Subcutaneous abdominal adipose tissue (tissue), 5 donors: ENCODE measurements around the gene TMED10.
"Not testable (repeated sequence)": the region's sequence is repeated elsewhere in the genome, so short reads cannot be mapped to it uniquely, and the experiment has no call there.

ENCODE experiments used
- H3K27ac ChIP-seq: one replicate; pipeline ENCODE4 v1.7.0; 2013; ENCODE audit warnings: low read depth, mild to moderate bottlenecking, inconsistent platforms, low read length, moderate library complexity
- H3K27me3 ChIP-seq, 5 donors: one replicate each; pipeline ENCODE4 v1.7.0; 2013; ENCODE audit warnings: low read length in 5 of 5, inconsistent platforms in 1 of 5; ENCODE audit not compliant: control insufficient read depth in 5 of 5, insufficient read depth in 4 of 5
- H3K36me3 ChIP-seq, 5 donors: one replicate each; pipeline ENCODE4 v1.7.0; 2013; ENCODE audit warnings: low read length in 5 of 5; ENCODE audit not compliant: control insufficient read depth in 5 of 5, insufficient read depth in 5 of 5
- H3K4me1 ChIP-seq, 5 donors: one replicate each; pipeline ENCODE4 v1.7.0; 2013; ENCODE audit warnings: low read length in 5 of 5, mild to moderate bottlenecking in 3 of 5, moderate library complexity in 1 of 5; ENCODE audit not compliant: control insufficient read depth in 5 of 5, insufficient read depth in 5 of 5
- H3K4me3 ChIP-seq, 5 donors: one replicate each; pipeline ENCODE4 v1.7.0; 2013; ENCODE audit warnings: low read length in 5 of 5, low read depth in 1 of 5
- H3K9ac ChIP-seq, 5 donors: one replicate each; pipeline ENCODE4 v1.7.0; 2013; ENCODE audit warnings: low read length in 5 of 5, mild to moderate bottlenecking in 4 of 5, moderate library complexity in 3 of 5
- H3K9me3 ChIP-seq, 5 donors: one replicate each; pipeline ENCODE4 v1.7.0; 2013; ENCODE audit warnings: low read length in 5 of 5; ENCODE audit not compliant: control insufficient read depth in 5 of 5
- donor health status: healthy.
- donor health status: healthy.
- donor health status: healthy.
- donor health status: healthy.
- donor health status: healthy.

TMED10 gene

DNA sequence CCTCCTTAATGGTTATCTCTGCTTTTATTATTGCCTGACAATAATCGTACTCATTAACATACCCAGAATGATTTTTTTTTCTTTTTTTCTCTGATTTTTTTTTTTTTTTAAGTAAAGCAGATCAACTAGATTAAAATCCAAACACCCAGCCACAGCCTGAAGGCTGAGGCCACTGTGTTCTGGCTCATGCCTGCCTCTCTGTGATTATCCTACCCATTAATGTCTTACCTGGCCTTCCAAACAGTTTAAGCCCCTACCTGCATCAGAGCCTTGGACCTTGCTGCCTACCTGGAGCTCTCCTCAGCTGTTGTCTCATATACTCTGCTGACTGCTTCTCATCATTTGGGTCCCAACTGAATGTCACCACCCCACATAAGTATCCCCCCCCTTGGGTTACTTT is 6.8 kb upstream of the TMED10 start:
- Histone ChIP-seq H3K9ac (peak overlapping the region in 1 of 5 donors; percentile 10), H3K36me3 (no peaks in the 10 kb centered on the region), H3K27me3 (no peaks in the 10 kb centered on the region), H3K9me3 (no peaks in the 10 kb centered on the region), H3K27ac (peak overlapping the region; percentile 63), H3K4me3 (no peak overlapping the region), H3K4me1 (peaks cover 2 to 43% (median 33%) of the 10 kb centered on the region in 5 donors)

DNA sequence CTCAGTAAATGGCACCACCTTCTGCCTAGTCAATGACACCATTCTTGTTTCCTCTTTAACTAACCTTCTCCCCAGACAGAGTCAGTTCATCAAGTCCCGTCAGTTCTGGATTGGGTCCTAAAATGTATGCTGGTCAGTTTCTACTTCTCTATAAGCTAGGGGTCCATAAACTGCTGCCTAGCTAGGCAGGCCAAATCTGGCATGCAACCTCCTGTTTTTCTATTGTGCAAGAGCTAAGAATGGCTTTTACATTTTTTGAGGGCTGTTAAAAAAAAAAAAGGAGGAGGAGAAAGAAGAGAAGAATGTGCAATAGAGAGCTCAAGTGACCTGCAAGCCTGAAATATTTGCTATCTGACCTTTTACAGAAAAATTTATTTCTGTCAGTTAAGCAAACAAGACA is 6.4 kb upstream of the TMED10 start:
- no peaks in the 10 kb centered on the region for H3K36me3 ChIP-seq
- H3K9me3 ChIP-seq: no peaks in the 10 kb centered on the region
- no peak overlapping the region for H3K4me3 ChIP-seq
- H3K4me1 ChIP-seq: peaks cover 1 to 43% (median 33%) of the 10 kb centered on the region in 5 donors
- H3K27ac ChIP-seq: peak overlapping the region; percentile 63
- no peaks in the 10 kb centered on the region for H3K27me3 ChIP-seq
- peak overlapping the region in 1 of 5 donors; percentile 10 for H3K9ac ChIP-seq

DNA sequence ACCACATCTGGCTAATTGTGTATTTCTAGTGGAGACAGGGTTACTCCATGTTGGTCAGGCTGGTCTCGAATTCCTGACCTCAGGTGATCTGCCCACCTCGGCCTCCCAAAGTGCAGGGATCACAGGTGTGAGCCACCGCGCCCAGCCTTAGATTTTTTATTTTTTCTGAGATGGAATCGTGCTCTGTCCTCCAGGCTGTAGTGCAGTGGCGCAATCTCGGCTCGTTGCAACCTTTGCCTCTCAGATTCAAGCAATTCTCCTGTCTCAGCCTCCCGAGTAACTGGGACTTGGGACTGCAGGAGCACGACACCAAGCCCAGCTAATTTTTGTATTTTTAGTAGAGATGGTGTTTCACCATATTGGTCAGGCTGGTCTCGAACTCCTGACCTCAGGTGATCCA is 5.8 kb upstream of the TMED10 start:
- not testable (repeated sequence) for H3K9me3 ChIP-seq, H3K27me3 ChIP-seq, H3K36me3 ChIP-seq, H3K9ac ChIP-seq, H3K4me3 ChIP-seq
- Histone ChIP-seq H3K27ac (peak overlapping the region; percentile 63), H3K4me1 (peaks cover 1 to 45% (median 33%) of the 10 kb centered on the region in 5 donors)

DNA sequence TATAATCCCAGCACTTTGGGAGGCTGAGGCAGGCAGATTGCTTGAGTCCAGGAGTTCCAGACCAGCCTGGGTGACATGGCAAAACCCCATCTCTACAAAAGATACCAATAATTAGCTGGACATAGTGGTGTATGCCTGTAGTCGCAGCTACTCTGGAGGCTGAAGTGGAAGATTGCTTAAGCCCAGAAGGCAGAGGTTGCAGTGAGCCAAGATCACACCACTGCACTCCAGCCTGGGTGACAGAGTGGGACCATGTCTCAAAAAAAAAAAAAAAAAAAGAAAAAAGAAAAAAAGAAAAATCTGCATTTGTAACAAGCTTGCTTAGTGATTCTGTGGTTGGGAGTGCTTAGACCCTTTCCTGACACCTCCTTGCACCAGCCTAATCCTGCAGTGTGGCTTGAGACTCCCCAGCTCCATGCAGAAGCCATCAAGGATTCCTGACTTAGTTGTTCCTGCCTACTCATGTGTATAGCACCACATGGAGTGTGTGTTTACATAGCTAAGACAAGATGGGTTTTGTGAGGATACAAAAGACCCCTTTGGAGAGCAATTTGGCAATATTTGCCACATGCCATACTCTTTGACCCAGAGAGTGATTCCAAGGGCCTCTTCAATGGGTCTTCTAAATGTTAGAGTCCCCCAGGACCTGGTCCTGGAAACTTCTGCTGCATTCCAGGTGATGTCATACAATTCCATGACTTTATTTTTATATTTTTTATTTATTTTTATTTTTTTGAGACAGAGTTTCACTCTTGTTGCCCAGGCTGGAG is 5.1 kb upstream of the TMED10 start:
- peak overlapping the region; percentile 67 for H3K27ac ChIP-seq

DNA sequence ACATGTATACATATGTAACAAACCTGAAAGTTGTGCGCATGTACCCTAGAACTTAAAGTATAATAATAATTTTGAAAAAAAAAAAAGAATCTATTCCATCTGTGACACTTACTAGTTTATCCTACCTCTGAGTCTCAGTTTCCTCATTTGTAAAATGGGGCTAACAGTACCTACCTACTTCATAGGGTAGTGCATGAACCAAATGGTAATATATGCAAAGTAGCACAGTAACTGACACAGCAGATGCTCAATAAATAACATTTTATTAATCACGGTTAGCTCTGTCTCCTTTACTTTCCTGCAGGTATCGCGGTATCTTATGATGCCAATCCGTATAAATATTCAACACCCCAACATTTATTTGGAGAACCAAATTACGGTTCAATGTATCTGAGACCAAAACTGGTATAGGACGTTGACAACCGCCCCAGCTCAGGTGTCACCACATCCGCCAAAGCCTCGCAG is 703 bp downstream of the TMED10 start:
- no peaks in the 10 kb centered on the region for H3K9me3 ChIP-seq
- peak overlapping the region; percentile 92 to 96 (median 95) for H3K4me3 ChIP-seq
- H3K27ac ChIP-seq: peak overlapping the region; percentile 99
- H3K4me1 ChIP-seq: peaks cover 0 to 31% (median 27%) of the 10 kb centered on the region in 5 donors
- no peaks in the 10 kb centered on the region for H3K27me3 ChIP-seq
- H3K9ac ChIP-seq: peak overlapping the region in 4 of 5 donors; percentile 98 to 100 (median 99)
- no peaks in the 10 kb centered on the region for H3K36me3 ChIP-seq

More for the DNA sequence above, 5.1 kb upstream of the TMED10 start:
- H3K4me1 ChIP-seq: peaks cover 1 to 49% (median 34%) of the 10 kb centered on the region in 5 donors
- H3K4me3 ChIP-seq: no peak overlapping the region
- H3K9me3 ChIP-seq: no peaks in the 10 kb centered on the region
- no peaks in the 10 kb centered on the region for H3K27me3 ChIP-seq
- H3K36me3 ChIP-seq: no peaks in the 10 kb centered on the region
- H3K9ac ChIP-seq: no peak overlapping the region

DNA sequence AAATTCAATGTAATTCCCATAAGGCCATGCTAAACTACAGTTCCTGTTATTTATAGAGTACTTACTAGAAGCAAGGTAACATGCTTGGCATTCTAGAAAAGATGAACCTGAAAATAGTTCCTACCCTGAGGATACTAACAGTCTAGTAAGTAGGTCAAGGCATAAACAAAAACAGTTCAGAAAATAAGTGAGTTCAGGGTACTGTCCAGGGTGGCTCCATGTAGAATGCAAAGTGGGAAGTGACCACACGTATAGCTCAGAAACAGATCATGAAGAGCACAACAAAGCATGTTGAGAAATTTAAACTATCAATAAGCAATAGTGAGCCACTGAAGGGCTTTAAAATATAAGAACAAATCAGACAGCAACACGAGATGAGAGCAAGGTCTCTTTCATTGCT is 2.3 kb downstream of the TMED10 start:
- Histone ChIP-seq H3K9ac (peak overlapping the region in 1 of 5 donors; percentile 60), H3K36me3 (no peaks in the 10 kb centered on the region), H3K4me1 (peaks cover 0 to 31% (median 27%) of the 10 kb centered on the region in 5 donors), H3K27me3 (no peaks in the 10 kb centered on the region), H3K4me3 (no peak overlapping the region), H3K9me3 (no peaks in the 10 kb centered on the region), H3K27ac (no peak overlapping the region)

DNA sequence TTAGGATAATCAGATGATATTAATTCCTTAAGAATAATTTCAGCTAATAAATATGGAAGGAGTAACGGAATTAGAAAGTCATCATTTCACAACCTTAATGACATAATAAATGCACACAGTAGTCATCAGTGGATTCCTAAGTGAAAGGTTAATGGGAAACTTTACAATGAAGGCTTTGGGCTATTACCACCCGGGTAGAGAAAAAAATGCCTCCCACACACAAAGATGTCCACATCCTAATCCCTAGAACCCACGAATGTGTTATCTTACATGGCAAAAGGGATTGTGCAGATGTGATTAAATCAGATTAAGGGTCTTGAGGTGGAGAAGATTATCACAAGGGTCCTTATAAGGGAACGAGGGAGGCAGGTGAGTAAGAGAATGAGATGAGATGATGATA is 5.6 kb downstream of the TMED10 start:
- Histone ChIP-seq H3K27me3 (no peaks in the 10 kb centered on the region), H3K36me3 (no peaks in the 10 kb centered on the region), H3K9me3 (no peaks in the 10 kb centered on the region), H3K9ac (no peak overlapping the region), H3K4me1 (peaks cover 0 to 35% (median 33%) of the 10 kb centered on the region in 5 donors), H3K27ac (no peak overlapping the region), H3K4me3 (no peak overlapping the region)

DNA sequence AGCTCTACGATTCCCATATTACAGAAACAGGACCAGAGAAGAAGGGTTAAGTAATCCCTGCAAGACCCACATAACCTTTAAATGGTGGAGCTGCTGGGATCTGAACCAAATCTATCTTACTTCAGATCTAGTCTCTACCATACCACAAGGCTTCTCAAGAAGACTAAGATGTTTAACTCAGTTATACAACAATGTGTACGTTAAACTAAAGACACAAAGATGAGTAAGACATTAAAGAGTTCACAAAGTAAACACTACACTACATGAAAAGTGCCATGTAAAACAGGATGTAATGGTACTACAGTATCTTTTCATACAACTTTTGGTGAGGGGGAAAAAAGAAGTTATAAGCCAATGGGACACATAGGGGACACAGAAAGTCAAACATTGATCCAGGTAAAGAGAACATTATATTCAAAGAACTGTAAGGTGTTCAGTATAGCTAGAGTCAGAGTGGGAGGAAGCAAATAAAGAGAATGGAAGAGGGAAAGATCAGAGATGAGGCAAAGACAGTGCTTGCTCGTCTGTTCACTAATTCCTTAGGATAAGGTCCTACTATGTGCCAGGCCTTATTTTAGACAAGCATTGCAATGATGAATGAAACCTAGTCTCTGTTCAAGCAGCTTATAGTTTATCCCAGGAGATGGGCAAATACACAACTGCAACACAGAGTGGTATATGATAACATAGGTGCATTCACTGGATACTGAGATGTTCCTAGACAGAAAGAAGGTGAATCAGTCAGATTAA is 7.7 kb downstream of the TMED10 start:
- H3K9me3 ChIP-seq: no peaks in the 10 kb centered on the region
- H3K27ac ChIP-seq: no peak overlapping the region
- H3K9ac ChIP-seq: no peak overlapping the region
- no peaks in the 10 kb centered on the region for H3K36me3 ChIP-seq
- no peaks in the 10 kb centered on the region for H3K27me3 ChIP-seq
- H3K4me3 ChIP-seq: no peak overlapping the region
- H3K4me1 ChIP-seq: peaks cover 0 to 24% (median 20%) of the 10 kb centered on the region in 5 donors

DNA sequence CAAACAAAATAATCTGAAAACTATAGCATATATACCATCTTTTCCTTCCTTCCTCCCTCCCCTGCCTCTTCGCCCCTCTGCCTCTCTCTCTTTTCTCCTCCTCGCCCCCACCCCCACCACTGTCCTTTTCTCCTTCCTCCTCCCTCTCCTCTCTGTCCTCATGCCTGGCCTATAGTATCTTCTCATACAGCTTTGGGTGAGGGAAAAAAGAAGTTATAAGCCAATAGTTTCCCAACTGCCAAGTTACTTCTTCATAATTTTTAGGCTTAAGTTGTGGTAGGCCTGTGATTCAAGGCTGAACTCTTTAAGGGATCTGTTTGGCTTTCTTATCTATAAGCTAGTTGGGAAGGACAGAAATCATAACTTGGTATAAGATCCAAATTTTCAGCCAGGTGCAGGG is 9.1 kb downstream of the TMED10 start:
- no peaks in the 10 kb centered on the region for H3K9me3 ChIP-seq
- H3K36me3 ChIP-seq: no peaks in the 10 kb centered on the region
- no peak overlapping the region for H3K9ac ChIP-seq
- H3K27me3 ChIP-seq: no peaks in the 10 kb centered on the region
- no peak overlapping the region for H3K27ac ChIP-seq
- H3K4me1 ChIP-seq: peaks cover 0 to 24% (median 16%) of the 10 kb centered on the region in 5 donors
- no peak overlapping the region for H3K4me3 ChIP-seq
